Stomach (tissue), 4 donors: ENCODE results near the gene ME3.

Experiments used
- CTCF ChIP-seq, 7 experiments: fragments of 450-650 bp in 4 of 7; fragments of 200-600 bp in 3 of 7; sonication (generic) in 3 of 7; IDR thresholded peaks; one replicate each; pipeline ENCODE4 v1.5.1; 2016 to 2019; ENCODE audit warnings: antibody characterized with exemption in 7 of 7, control low read depth in 2 of 7, mild to moderate bottlenecking in 1 of 7
- POLR2A ChIP-seq, 4 donors: fragments of 450-650 bp; IDR thresholded peaks; one replicate each; pipeline ENCODE4 v1.6.1; 2016; ENCODE audit warnings: antibody characterized with exemption in 4 of 4, control low read depth in 2 of 4, mild to moderate bottlenecking in 1 of 4, moderate library complexity in 1 of 4
- POLR2AphosphoS5 ChIP-seq, 3 donors: sonication (generic); formaldehyde crosslinking; IDR thresholded peaks; one replicate each; pipeline ENCODE4 v1.6.1; 2016; ENCODE audit warnings: antibody characterized with exemption in 3 of 3

GRCh38 chr11:86663761-86664160, 8.7 kb downstream of the ME3 start:
- TF ChIP-seq CTCF (IDR thresholded peaks at IDR 0.05): no peak
- TF ChIP-seq POLR2A (IDR thresholded peaks at IDR 0.05): no peak
- peak in 1 of 3 donors; percentile 44 for TF ChIP-seq POLR2AphosphoS5 (IDR thresholded peaks at IDR 0.05)
